Lower leg skin (tissue), 3 donors: ENCODE measurements around the gene TBCD.

Experiments used
- POLR2A ChIP-seq, 2 donors: fragments of 450-650 bp; IDR thresholded peaks; one replicate each; pipeline ENCODE4 v1.6.1; 2016 to 2017; ENCODE audit warnings: antibody characterized with exemption in 2 of 2, mild to moderate bottlenecking in 1 of 2, moderate library complexity in 1 of 2
- TF ChIP-seq, protein P1 (sequence below), 3 donors: fragments of 450-650 bp; IDR thresholded peaks; one replicate each; pipeline ENCODE4 v1.5.1; 2016; ENCODE audit warnings: antibody characterized with exemption in 3 of 3, mild to moderate bottlenecking in 3 of 3, moderate library complexity in 2 of 3

DNA sequence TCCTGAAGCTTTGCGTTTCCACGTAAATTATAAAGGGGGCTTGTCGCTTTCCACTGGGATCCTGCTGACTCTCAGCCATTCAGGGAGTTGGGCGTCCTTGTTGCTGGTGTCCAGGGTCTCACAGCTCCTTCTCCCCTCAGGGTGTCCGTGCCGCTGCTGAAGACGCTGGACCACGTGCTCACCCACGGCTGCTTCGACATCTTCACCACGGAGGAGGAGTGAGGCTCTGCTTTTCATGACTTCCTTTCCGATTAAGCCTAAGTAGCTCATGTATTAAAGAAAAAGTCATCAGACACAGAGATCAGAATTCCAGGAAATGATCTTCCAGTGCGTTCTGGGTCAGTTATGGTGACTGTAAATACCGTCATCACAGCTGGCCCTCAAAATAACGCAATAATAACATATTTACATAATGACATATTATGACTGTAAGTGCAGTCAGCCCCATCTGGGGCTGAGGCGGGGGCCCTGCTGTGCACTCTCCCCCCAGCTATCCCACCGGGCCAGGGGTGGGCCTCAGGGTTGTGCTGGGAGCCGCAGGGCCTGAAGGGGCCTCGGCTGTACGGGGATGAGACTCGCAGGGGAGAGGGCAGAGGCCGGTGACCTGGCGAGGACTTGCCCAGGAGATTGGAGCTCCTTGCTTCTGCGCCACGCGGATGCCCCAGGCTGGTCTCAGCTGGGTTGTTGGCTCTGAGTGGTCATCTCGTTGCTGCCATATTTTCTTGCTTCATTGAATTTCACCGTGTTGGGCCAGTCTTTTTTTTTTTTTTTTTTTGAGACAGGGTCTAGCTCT lies 180.8 kb downstream of the TBCD start:
- TF ChIP-seq POLR2A (IDR thresholded peaks at IDR 0.05), result no peak
- TF ChIP-seq, protein P1, sequence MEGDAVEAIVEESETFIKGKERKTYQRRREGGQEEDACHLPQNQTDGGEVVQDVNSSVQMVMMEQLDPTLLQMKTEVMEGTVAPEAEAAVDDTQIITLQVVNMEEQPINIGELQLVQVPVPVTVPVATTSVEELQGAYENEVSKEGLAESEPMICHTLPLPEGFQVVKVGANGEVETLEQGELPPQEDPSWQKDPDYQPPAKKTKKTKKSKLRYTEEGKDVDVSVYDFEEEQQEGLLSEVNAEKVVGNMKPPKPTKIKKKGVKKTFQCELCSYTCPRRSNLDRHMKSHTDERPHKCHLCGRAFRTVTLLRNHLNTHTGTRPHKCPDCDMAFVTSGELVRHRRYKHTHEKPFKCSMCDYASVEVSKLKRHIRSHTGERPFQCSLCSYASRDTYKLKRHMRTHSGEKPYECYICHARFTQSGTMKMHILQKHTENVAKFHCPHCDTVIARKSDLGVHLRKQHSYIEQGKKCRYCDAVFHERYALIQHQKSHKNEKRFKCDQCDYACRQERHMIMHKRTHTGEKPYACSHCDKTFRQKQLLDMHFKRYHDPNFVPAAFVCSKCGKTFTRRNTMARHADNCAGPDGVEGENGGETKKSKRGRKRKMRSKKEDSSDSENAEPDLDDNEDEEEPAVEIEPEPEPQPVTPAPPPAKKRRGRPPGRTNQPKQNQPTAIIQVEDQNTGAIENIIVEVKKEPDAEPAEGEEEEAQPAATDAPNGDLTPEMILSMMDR (IDR thresholded peaks at IDR 0.05), result no peak
